ENCODE data around the gene CDH8.

Gene CDH8

DNA sequence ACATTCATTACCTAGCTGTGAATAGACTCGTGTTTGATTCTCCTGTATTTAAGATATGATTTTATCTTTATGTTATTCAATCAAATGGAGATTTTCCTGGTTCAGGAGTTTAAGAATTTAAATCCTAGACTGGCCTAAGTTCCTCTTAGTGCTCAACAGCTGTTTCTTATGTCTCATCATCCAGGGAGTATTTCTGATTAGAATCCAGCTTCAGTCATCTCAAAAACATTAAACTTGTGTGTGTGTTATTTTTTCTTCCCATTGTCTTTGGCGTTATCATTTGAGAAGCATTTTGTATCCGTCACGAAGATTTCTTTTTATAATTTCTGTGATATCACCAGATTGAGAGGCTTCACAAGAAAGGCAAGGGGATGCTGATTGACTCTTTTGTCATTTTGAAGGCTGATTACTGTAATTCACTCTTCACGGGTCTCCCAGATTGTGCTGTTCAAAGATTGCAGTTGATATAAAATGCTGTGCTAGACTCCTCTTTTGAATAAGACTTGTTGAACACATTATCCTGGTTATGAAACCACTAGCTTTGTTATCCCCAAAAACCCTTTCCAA is 204.8 kb downstream of the CDH8 start:
- no peaks in the 10 kb centered on the region for H3K27me3 ChIP-seq
- H3K9me3 ChIP-seq, result no peaks in the 10 kb centered on the region; the same call in 1 of the 2 replicates
- no peaks in the 10 kb centered on the region for H3K4me1 ChIP-seq
- DNase-seq, result no peak
- H3K4me3 ChIP-seq (ENCODE audit: low read depth, low read length), result no peak overlapping the region
- TF ChIP-seq, protein P1, sequence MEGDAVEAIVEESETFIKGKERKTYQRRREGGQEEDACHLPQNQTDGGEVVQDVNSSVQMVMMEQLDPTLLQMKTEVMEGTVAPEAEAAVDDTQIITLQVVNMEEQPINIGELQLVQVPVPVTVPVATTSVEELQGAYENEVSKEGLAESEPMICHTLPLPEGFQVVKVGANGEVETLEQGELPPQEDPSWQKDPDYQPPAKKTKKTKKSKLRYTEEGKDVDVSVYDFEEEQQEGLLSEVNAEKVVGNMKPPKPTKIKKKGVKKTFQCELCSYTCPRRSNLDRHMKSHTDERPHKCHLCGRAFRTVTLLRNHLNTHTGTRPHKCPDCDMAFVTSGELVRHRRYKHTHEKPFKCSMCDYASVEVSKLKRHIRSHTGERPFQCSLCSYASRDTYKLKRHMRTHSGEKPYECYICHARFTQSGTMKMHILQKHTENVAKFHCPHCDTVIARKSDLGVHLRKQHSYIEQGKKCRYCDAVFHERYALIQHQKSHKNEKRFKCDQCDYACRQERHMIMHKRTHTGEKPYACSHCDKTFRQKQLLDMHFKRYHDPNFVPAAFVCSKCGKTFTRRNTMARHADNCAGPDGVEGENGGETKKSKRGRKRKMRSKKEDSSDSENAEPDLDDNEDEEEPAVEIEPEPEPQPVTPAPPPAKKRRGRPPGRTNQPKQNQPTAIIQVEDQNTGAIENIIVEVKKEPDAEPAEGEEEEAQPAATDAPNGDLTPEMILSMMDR (IDR thresholded peaks at IDR 0.05; ENCODE audit: low read depth, low read length), result no peak
- H3K36me3 ChIP-seq, result no peaks in the 10 kb centered on the region

DNA sequence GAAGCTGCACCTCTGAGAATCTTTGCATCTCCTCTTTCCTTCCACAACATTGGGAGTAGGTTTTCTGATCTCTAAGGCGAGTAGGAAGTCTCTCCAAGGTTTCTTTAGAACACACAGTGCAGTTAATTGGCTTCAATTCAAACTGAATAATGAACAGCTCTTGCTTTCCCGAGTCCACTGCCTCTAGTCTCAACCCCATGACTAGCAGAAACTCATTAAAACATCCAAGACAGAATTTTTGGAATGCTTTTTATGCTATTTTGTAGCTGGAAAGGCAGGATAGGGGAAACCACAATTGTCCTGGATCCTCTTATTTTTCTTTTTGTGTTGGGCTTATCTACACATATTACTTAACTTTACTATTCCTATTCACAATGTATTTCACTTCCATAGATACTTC is 206.6 kb downstream of the CDH8 start:
- TF ChIP-seq, protein P1 (IDR thresholded peaks at IDR 0.05; ENCODE audit: low read depth, low read length), result no peak
- Histone ChIP-seq H3K4me1 (no peaks in the 10 kb centered on the region), H3K36me3 (no peaks in the 10 kb centered on the region), H3K27me3 (no peaks in the 10 kb centered on the region), H3K4me3 (ENCODE audit: low read depth, low read length) (no peak overlapping the region), H3K9me3 (no peaks in the 10 kb centered on the region; the same call in 1 of the 2 replicates)
- DNase-seq, result no peak

DNA sequence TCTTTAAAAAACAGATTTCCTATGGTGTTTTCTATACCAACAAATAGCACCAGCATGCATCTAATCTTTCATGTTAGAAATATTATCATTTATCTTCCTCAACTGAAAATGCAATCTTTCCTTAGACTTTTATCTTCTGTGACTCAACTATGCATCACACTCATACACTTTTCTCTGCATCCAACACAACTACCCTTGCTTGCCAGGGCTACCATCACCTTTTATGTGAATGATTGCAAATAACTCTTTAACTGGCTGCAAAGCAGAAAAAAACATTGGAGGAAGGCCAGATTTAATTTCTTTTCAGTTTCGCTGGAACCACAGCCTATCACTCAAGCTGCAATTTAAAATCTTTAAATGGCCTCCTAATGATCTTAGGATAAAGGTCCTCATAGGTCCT is 212.9 kb downstream of the CDH8 start:
- no peak for DNase-seq
- no peaks in the 10 kb centered on the region for H3K4me1 ChIP-seq
- H3K9me3 ChIP-seq, result no peaks in the 10 kb centered on the region
- no peaks in the 10 kb centered on the region for H3K27me3 ChIP-seq
- H3K4me3 ChIP-seq (ENCODE audit: low read depth, low read length), result no peak overlapping the region
- no peaks in the 10 kb centered on the region for H3K36me3 ChIP-seq
- TF ChIP-seq, protein P1 (IDR thresholded peaks at IDR 0.05; ENCODE audit: low read depth, low read length), result no peak

DNA sequence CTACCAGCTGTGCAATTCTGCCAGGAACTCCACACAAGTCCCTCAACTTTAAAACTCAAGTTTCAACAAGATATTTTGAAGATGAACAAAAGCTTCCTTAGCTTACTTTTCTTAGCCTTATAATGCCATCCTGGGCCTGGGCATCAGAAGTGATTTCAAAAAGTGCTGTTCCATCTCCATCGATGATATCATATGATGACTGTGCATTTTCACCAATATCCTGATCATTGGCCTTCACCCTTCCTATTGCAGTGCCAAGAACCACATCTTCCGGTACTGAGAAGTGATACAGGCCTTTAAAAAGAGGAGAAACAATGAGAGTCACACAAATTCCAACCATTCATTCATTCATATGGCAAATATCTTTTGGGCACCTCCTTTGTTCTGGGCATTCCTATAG is 215.4 kb downstream of the CDH8 start:
- DNase-seq, result no peak

DNA sequence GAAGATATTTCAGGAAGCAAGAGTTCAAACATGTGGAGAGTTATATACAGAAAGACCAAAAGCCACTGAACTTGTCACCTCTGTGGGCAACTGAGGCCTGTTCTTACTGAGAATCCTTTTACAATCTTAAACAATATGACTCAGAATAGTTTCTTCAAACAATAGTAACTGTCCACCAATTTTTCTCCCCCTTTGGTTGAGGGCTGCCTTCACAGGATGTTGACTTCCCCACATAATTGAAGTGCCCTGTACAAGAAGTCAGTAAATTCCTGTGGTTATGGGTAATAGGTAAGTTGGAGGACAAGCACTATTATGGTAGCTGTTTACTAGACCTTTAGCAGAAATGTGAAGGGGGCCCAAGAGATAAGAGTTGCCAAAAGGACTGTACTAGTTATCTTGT is 215.8 kb downstream of the CDH8 start:
- H3K36me3 ChIP-seq, result no peaks in the 10 kb centered on the region
- H3K4me3 ChIP-seq (ENCODE audit: low read depth, low read length), result no peak overlapping the region
- DNase-seq, result no peak
- H3K4me1 ChIP-seq, result no peaks in the 10 kb centered on the region
- no peaks in the 10 kb centered on the region for H3K9me3 ChIP-seq
- TF ChIP-seq, protein P1 (IDR thresholded peaks at IDR 0.05; ENCODE audit: low read depth, low read length), result no peak
- no peaks in the 10 kb centered on the region for H3K27me3 ChIP-seq

More for the DNA sequence above, 215.4 kb downstream of the CDH8 start:
- Histone ChIP-seq H3K4me3 (ENCODE audit: low read depth, low read length) (no peak overlapping the region), H3K9me3 (no peaks in the 10 kb centered on the region), H3K4me1 (no peaks in the 10 kb centered on the region), H3K27me3 (no peaks in the 10 kb centered on the region), H3K36me3 (no peaks in the 10 kb centered on the region)
- TF ChIP-seq, protein P1 (IDR thresholded peaks at IDR 0.05; ENCODE audit: low read depth, low read length), result no peak

DNA sequence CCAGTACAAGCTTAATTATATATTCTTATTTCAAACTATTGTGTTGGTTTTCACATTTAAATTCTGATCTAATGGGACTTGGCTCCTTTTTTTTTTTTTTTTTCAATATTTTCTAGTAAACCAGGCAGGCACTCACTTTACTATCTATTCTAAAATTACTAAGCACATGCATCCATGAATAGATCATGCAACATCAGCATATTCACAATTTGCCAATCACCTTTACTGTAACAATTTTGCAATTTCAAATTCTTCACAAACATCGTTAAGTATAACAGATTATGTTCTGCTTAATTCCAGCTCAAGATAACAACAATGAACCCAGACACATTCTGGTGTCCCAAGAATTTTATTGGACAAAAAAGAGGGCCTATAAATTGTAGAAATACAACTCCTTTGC is 217.4 kb downstream of the CDH8 start:
- Histone ChIP-seq H3K4me1 (no peaks in the 10 kb centered on the region), H3K9me3 (no peaks in the 10 kb centered on the region), H3K36me3 (no peaks in the 10 kb centered on the region), H3K27me3 (no peaks in the 10 kb centered on the region), H3K4me3 (ENCODE audit: low read depth, low read length) (no peak overlapping the region)
- TF ChIP-seq, protein P1 (IDR thresholded peaks at IDR 0.05; ENCODE audit: low read depth, low read length), result no peak
- no peak for DNase-seq

All from BE2C (cell line).